ENCODE data around the gene ZSWIM7. TPM values are rescaled to one million over a fixed set of nuclear protein-coding genes. Genes with fewer than 3 reads are reported as not detected.

The ZSWIM7 gene
- total and polyA plus RNA-seq, 7 donors = 29.1 to 78.0 (median 41.2) TPM

- WGBS, 3 donors = 93 to 96% (median 95%) methylated on average over 2 of the region's 2 CpGs
- intact Hi-C loops (cut with DNase I) = no loop called here
- no peak for TF ChIP-seq CTCF (IDR thresholded peaks at IDR 0.05)
- Histone ChIP-seq H3K27me3 (ENCODE audit: insufficient read depth in 3 of 3, low read length in 2 of 3) (no peaks in the 10 kb centered on the region), H3K36me3 (ENCODE audit: insufficient read depth in 1 of 2, low read depth in 1 of 2) (peaks cover 23 to 74% of the 10 kb centered on the region in 2 donors), H3K27ac (no peak overlapping the region), H3K9me3 (no peaks in the 10 kb centered on the region), H3K4me1 (no peaks in the 10 kb centered on the region), H3K4me3 (no peak overlapping the region)
- no peak for ATAC-seq
- DNase-seq = no peak
Measured at GRCh38 chr17:15977894-15978293, 21.6 kb downstream of the ZSWIM7 start.

GRCh38 chr17:15973834-15974233, 25.7 kb downstream of the ZSWIM7 start:
- intact Hi-C loops (cut with DNase I) = no loop called here
- Histone ChIP-seq H3K27ac (no peak overlapping the region), H3K9me3 (no peaks in the 10 kb centered on the region), H3K4me3 (no peak overlapping the region), H3K4me1 (no peaks in the 10 kb centered on the region), H3K36me3 (ENCODE audit: insufficient read depth in 1 of 2, low read depth in 1 of 2) (peaks cover 9 to 44% of the 10 kb centered on the region in 2 donors), H3K27me3 (ENCODE audit: insufficient read depth in 3 of 3, low read length in 2 of 3) (no peaks in the 10 kb centered on the region)
- WGBS, 3 donors = 77 to 85% (median 82%) methylated on average over 6 of the region's 6 CpGs
- no peak for TF ChIP-seq CTCF (IDR thresholded peaks at IDR 0.05)
- DNase-seq = no peak
- no peak for ATAC-seq

- Histone ChIP-seq H3K27ac (no peak overlapping the region), H3K4me1 (no peaks in the 10 kb centered on the region), H3K27me3 (ENCODE audit: insufficient read depth in 3 of 3, low read length in 2 of 3) (no peaks in the 10 kb centered on the region), H3K4me3 (no peak overlapping the region), H3K9me3 (no peaks in the 10 kb centered on the region), H3K36me3 (ENCODE audit: insufficient read depth in 1 of 2, low read depth in 1 of 2) (peaks cover 9 to 37% of the 10 kb centered on the region in 2 donors)
- ATAC-seq = no peak
- no peak for DNase-seq
- no peak for TF ChIP-seq CTCF (IDR thresholded peaks at IDR 0.05)
- intact Hi-C loops (cut with DNase I) = no loop called here
Measured at GRCh38 chr17:15973016-15973415, 26.5 kb downstream of the ZSWIM7 start.

- Histone ChIP-seq H3K4me3 (no peak overlapping the region), H3K4me1 (no peaks in the 10 kb centered on the region), H3K36me3 (ENCODE audit: insufficient read depth in 1 of 2, low read depth in 1 of 2) (peaks cover 9 to 32% of the 10 kb centered on the region in 2 donors), H3K27me3 (ENCODE audit: insufficient read depth in 3 of 3, low read length in 2 of 3) (no peaks in the 10 kb centered on the region), H3K27ac (no peak overlapping the region), H3K9me3 (no peaks in the 10 kb centered on the region)
- DNase-seq (no peak), ATAC-seq (no peak)
- no peak for TF ChIP-seq CTCF (IDR thresholded peaks at IDR 0.05)
- intact Hi-C loops (cut with DNase I) = no loop called here
- 87 to 99% (median 93%) methylated on average over 4 of the region's 4 CpGs for WGBS, 3 donors
Measured at GRCh38 chr17:15972497-15972951, 27.0 kb downstream of the ZSWIM7 start.

GRCh38 chr17:15971882-15972281, 27.6 kb downstream of the ZSWIM7 start:
- no peak for DNase-seq
- intact Hi-C loops (cut with DNase I) = no loop called here
- no peaks in the 10 kb centered on the region for H3K4me1 ChIP-seq
- H3K9me3 ChIP-seq = no peaks in the 10 kb centered on the region
- peaks cover 5 to 26% of the 10 kb centered on the region in 2 donors for H3K36me3 ChIP-seq (ENCODE audit: insufficient read depth in 1 of 2, low read depth in 1 of 2)
- 92 to 96% (median 93%) methylated on average over 5 of the region's 5 CpGs for WGBS, 3 donors
- TF ChIP-seq CTCF (IDR thresholded peaks at IDR 0.05) = no peak
- H3K27ac ChIP-seq = no peak overlapping the region
- no peak for ATAC-seq
- H3K27me3 ChIP-seq (ENCODE audit: insufficient read depth in 3 of 3, low read length in 2 of 3) = no peaks in the 10 kb centered on the region
- no peak overlapping the region for H3K4me3 ChIP-seq
